Fibroblast of skin of scalp (primary cell): Measurements from ENCODE around the gene TTLL9.

Experiments
- DNase-seq: peaks from one replicate; pipeline ENCODE4 v3.0.0-alpha.2; 2013

TTLL9 gene

GRCh38 chr20:31859266-31859997, 11.0 kb upstream of the TTLL9 start:
- DNase-seq = no peak

GRCh38 chr20:31859998-31860380, 10.4 kb upstream of the TTLL9 start:
- DNase-seq = no peak

DNA sequence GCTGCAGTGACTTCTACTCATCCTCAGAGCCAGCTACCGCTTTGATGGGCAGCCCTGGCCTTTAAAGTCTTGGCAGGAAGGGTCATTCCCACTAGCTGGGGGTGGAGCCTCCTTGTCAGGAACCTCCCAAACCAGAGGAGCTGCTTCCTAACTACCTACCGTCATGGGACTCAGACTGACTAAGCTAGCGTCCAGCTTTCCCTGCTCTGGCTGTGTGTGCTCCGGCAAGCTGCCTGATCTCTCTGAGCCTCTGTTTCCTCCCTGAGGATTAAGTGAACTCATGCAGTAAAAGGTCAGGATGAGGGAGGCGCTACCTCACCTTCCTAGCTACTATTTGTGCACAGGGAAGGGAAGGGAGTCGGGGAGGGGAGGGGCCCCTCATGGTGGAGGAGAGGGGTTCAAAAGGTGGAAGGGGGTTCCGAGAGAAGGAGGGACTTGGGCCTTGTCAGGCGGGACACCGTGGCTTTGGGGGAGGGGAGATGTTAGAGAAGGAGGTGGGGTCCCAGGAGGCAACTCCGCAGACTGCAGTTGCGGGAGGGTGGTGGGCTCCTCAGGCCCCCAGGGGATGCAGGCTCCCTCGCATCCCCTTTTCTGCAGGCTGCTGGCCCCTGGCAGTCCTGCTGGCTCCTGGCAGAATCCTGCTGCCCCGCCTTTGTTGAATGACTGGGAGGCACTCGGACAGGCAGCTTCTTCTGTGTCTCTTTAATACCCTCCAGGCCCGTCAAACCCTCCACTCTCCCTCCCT, 9.9 kb upstream of the TTLL9 start:
- DNase-seq = no peak

- no peak for DNase-seq
Measured at GRCh38 chr20:31861135-31861384, 9.4 kb upstream of the TTLL9 start.

DNA sequence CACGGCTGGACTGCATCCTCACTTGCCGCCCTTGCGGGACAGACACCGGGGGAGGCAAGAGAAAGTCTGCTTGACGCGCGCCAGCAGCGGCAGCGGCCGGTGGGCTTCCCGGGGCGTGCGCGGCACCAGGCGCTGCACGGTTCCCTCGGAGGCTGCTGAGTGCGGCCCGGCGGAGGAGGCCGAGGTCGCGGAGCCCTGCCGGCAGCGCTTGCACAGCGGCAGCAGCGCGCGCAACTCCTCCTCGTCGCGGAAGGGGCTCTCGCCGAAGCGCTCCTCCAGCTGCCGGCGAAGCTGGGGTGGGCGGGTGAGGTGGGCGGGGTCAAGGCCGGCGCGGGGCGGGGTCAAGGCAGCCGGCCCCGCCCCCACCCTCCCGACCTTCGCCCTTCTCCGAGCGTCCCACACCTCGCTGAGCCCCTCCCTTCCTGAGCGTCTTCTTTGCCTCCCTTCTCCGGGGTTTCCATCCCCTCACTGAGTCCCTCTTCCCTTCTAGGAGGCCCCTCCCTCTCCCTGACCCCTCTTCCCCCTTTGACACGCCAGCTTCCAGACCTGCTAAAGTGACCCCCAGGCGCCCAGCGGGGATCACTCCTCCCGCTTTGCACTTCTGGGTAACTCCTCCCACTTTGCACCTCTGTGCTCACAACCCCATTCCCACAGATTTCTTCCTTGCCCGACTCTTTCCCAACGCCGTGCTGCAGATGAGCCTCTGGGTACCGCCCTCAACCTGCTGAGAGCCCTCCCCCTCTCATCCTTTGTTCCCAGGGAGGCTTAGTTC, 8.9 kb upstream of the TTLL9 start:
- peak; percentile 66 for DNase-seq

GRCh38 chr20:31862157-31862470, 8.3 kb upstream of the TTLL9 start:
- DNase-seq = no peak

- DNase-seq = no peak
Measured at GRCh38 chr20:31862506-31862905, 7.9 kb upstream of the TTLL9 start.

GRCh38 chr20:31863296-31864085, 6.9 kb upstream of the TTLL9 start:
- DNase-seq = no peak

DNA sequence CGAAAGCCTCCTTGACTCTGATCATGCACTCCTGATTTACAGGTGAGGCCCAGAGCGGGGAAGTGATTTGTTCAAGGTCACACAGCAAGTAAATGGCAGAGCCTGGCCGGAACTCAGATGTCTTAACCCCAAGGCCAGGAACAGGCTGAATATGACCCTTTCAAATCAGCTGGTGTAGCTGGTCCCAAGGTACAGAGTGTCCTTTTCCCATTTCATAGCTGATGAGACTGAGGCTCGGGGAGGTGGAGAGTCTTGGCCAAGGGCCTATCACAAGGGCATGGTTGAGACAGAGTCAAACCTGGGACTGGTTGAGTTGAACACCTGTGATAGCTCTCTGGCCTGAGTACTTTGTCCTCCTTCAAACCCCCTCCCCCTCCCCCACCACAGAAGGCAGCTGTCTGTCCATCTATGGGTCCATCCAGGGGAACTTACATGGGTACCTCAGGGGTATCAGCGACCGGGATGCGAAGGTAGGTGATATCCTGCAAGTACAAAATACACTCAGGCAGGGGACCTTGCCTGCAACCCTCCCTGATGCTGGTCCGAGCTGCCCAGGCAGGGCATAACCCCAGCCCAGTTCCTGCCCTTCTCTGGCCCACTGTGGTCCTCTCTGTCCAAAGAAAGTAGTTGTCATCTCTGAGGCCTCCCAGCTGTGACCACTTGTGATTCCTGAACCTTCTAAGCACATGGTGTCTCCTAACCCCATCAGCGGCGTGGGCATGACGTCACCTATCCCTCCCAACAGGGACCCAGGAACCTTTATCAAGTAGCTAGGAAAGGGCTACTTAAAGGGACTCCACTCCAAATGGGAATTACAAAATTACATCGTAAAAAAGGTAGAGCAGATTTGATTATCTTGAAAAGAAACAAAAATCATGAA, 5.7 kb upstream of the TTLL9 start:
- DNase-seq = no peak

GRCh38 chr20:31866221-31866620, 4.2 kb upstream of the TTLL9 start:
- no peak for DNase-seq

DNA sequence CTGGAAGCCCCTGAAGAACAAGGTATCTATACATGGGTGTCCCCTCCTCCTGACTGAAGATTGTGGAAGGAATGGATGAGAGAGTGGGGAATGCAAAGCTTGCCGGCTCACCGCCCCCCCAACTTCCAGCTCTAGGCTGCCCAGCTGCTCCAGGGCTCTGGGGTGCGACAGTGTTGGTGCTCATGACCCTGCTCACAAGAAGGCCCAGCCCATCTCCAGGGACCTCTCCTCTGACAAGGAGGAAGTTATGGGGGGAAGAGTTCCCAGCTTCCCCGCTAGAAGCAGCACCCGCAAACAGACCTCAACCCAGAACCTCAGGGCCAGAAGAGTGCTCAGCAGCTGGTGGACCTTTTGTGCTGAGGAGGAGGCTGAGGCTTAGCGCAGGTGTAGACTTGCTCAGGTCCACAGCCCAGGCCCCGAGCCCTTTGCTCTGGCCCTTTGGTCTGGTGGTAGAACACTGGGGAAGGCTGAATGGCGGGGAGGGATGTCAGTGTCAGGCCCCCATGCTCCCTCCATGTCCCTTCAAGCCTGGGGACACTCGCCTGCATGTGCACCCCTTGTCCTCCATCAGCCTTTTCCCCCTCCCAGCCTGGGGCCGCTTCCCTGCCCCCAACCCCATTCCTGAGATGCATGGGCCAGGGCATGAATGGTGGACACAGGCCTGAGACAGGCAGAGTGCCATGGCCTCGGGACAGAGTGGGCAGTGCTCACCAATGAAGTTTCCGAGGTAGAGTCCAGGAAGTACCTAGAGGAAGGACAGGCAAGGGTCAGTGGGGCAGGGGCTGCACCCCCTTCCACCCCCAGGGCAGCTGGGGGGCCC, 1.4 kb upstream of the TTLL9 start:
- no peak for DNase-seq

- no peak for DNase-seq
Measured at GRCh38 chr20:31869673-31869941, 827 bp upstream of the TTLL9 start.

GRCh38 chr20:31870726-31871617, 538 bp downstream of the TTLL9 start:
- no peak for DNase-seq

DNA sequence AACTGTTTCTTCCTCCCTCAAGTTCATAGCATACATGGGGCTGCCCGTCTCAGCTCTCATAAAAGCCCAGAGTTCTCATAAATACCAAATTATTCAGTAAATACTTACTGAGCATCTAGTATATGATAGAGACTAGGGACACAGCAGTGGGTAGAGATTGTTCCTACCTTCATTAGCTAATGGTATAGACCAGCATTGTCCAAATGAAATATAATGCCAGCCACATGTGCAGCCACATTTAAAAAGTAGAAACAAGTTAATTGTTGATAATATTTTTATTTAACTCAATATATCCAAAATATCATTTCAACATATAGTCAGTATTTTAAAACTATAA, 1.2 kb downstream of the TTLL9 start:
- no peak for DNase-seq

GRCh38 chr20:31872406-31872805, 2.0 kb downstream of the TTLL9 start:
- DNase-seq = no peak

- DNase-seq = no peak
Measured at GRCh38 chr20:31875671-31876070, 5.2 kb downstream of the TTLL9 start.

- DNase-seq = no peak
Measured at GRCh38 chr20:31877684-31878083, 7.2 kb downstream of the TTLL9 start.

DNA sequence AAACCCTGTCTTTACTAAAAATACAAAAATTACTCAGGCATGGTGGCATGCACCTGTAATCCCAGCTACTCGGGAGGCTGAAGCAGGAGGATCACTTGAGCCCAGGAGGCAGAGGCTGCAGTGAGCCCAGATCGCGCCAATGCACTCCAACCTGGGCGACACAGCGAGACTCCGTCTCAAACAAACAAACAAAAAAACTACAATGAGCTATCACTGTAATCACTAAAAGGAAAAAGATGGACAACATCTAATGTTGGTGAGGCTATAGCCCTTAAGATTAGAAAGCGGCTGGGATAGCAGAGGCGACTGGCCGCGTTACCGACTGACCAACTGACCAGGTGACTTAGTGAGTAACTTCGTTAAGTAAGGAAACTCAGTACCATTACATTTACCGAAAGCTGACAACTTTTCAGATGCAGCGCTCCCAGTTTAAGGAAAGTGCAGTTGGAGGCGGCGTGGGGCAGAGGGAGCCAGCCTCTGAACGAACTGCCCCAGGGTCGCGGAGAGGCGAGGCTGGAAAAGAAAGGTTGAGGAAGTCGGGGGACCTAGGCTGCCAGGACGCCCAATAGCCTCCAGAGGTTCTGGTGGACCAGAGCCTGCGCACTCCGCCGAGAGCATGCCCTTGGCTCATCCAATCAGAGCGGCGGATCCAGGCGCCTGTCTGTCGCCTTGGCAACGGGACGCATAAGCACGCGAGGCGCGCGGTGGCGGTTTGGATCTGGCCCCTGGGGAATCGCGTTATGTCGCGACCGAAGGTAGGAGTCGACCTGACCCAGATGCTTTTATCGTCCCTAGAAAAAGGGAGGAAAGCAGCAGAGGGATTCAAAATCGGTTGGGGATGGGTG, 8.9 kb downstream of the TTLL9 start:
- peak; percentile 94 for DNase-seq

DNA sequence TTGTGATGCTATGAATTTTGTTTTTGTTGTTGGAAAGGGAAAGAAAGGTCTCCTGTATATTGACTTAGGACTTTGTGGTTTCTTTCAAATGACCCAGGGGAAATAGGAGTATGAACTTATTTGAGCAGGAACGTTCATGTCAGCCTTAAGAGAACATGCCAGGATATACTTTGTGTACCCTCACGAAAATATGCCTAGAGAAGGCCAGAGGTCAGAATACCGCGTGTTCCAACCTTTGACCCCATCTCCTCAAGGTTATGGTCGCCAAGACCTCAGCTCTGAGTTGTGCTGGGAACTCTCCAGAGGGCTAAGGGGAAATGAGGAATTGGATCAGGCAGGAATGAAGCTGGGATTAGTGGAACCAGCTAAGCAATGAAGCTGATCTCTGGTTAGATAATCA, 11.5 kb downstream of the TTLL9 start:
- DNase-seq = no peak

DNA sequence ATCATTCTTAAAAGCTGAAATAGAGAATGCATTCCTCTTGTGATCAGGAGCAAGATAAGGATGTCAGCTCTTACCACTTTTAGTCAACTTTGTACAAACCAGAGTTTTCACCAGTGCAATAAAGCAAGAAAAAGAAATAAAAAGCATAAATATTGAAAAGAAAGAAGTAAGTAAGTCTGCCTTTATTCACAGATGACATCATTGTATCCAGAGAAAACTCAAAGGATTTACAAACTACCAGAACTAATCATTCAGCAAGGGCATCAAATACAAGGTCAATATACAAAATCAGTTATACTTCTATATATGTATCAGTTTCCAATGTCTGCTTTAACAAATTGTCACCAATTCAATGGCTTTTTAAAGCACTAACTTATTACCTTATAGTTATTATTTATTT, 13.4 kb downstream of the TTLL9 start:
- DNase-seq = no peak
